NCI-H2227 treated with DMSO at 0.1 percent for 48 hours (cell line): ENCODE results near the gene PLBD2.

Source experiments
- DNase-seq: peaks from one replicate; lab custom pipeline; 2025; lab: John Stamatoyannopoulos, UW

The PLBD2 gene

DNA sequence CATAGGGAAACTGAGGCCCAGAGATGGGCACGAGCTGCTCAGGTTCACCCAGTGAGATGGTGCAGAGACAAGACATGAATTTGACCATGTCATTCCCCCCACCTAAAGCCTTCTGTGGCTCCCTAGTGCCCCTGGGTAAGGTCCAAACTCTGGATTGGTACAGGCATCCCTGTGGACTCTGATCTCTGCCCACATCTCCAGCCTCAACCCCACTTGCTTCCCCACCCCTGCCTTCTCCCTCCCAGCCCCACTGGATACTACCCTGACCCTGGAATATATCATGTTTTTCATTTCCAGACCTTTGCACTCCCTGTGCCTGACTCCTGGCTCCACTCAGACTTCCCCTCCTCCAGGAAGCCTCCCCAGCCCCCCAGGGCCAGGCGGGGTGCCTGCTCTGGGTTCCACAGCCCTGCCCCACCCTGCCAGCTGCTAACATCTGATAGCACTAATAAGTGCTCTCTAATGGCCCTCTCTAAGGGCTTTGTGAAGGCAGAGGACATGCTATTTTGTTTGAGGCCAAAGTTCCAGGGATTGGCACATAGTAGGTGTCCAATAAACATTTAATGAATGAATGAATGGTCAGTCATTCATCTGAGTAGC lies 62.7 kb downstream of the PLBD2 start:
- no peak for DNase-seq

- peak; percentile 48 for DNase-seq
Observed at GRCh38 chr12:113422030-113422885, 63.9 kb downstream of the PLBD2 start, which contains the start of gene SDSL. SDSL (plus strand) TSS chr12:113422380; CDS start chr12:113427983, 5,603 bp downstream.

DNA sequence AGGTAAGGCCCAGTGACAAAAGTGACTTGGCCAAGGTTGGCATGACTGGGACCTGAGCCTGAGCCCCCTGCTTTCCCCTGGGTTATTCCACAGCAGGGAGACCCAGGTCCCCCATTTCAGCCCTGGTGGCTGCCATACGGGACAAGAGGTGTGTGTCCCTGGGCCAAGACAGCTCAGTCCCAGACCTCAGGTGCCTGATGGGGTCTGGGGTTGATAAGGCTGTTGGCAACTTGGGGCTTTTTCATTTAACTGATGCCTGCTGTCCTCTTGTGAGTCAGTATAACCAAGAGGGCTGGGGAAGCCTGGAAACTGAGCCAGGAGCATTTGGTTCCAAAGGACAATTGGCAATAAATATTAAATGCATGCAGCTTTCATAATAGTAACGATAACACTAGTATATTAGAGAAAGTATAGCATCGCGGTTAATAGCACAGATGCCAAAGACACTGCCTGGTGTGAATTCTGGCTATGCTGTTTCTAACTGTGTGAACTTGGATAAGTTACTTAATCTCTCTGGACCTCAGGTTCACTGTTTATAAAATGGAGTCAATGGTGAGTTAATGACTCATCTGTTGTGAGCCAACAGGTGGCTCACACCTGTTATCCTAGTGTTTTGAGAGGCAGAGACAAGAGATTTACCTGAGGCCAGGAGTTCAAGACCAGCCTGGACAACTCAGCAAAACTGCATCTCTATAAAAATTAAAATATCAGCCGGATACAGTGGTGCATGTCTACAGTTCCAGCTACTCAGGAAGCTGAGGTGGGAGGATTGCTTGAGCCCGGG lies 64.7 kb downstream of the PLBD2 start:
- no peak for DNase-seq

- no peak for DNase-seq
Observed at GRCh38 chr12:113424456-113424855, 66.1 kb downstream of the PLBD2 start.

DNA sequence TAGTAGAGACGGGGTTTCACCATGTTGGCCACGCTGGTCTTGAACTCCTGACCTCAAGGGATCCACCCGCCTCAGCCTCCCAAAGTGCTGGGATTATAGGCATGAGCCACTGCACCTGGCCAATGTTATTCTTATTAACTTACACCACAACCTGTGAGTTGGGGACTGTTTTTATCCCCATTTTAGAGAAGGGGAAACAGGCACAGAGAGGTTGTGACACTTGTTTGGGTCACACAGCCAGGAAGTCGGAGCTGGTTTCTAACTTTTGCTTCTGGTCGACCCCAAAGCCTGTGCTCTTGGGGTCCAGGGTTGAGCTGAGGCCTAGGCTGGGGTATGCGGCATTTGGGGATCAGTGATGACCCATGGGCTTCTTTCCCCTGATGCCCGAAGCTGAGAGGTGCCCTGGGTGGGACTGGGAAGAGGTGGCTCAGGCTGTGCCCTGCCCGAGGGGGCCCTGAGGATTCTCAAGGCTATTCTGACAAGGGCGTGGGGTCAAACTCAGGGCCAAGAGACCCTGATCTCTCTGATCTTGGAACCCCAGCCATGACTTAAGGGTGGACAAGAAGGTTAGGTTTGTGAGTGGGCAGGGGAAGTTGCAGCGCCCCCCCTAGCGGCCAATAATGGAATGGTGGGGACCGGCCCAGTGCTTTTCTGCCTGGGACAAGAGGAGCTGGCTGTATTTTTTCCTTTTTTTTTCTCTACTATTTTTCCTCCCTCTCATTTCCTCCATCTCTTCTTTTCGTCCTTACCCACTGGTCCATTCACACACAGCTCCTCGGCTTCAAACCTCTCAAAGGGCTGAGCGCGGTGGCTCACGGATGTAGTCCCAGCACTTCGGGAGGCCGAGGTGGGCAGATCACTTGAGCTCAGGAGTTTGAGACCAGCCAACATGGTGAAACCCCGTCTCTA lies 66.8 kb downstream of the PLBD2 start:
- DNase-seq = peak; percentile 14

DNA sequence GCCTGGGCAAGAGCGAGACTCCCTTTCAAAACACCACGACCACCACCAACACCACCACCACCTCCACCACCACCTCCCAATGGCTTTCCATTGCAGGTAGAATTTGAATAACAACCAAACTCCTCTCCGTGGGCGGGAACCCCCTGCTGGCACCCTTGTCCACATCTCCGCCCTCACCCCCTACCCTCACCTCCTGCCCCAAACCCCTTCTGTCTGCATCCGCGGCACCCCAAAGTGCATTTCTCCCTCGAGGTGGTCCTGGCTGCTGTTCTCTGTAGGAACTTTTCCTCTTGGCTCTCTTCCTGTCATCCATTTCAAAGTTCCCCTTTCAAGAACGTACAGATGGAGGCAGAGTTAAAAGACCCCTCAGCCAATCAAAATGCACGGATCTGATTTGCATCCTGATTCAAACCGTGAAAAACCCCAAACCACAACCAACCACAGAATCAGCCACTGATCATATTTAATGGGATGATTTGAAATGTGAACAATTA lies 67.6 kb downstream of the PLBD2 start:
- DNase-seq = no peak

DNA sequence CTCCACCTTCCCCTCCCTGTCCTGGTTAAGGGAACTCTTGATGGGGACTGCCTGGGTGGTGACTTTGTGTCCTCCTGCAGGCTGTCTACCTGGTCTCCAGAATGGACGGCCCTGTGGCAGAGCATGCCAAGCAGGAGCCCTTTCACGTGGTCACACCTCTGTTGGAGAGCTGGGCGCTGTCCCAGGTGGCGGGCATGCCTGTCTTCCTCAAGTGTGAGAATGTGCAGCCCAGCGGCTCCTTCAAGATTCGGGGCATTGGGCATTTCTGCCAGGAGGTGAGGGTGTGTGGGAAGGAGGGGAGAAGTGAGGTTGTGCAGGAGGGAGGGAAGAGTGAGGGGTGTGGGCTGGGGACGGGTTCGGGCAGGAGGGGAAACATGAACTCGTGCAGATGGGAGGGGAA lies 69.5 kb downstream of the PLBD2 start:
- DNase-seq = no peak

GRCh38 chr12:113428482-113428881 lies 70.1 kb downstream of the PLBD2 start:
- DNase-seq = no peak

DNA sequence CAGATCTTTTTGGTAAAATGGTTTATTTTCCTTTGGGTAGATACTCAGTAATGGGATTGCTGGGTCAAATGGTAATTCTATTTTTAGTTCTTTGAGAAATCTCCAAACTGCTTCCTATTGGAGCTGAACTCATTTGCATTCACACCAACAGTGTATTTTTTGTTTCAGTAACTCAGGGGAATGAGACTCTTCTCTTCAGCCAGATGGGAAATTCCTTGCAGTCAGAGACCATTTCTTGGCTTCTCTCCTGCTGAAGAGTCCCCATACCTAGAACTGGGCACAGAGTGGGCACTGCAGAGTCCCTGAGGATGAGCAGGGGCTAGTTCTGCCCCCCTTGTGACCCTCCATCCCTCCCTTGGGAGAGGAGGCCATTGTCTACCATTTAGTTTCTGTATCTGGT lies 74.6 kb downstream of the PLBD2 start:
- no peak for DNase-seq

GRCh38 chr12:113435367-113435766 lies 77.0 kb downstream of the PLBD2 start:
- no peak for DNase-seq

GRCh38 chr12:113436586-113436985 lies 78.2 kb downstream of the PLBD2 start:
- no peak for DNase-seq

- no peak for DNase-seq
Observed at GRCh38 chr12:113436993-113437728, 78.8 kb downstream of the PLBD2 start.

DNA sequence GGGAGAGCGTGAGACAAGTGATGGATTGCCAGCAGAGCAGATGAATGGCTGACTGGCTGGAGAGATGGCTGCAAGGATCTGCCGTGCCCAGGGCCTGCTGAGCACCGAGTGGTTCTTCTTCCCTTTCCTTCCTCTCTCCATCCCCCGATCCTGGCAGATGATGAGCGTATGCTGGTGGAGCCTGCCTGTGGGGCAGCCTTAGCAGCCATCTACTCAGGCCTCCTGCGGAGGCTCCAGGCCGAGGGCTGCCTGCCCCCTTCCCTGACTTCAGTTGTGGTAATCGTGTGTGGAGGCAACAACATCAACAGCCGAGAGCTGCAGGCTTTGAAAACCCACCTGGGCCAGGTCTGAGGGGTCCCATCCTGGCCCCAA lies 79.3 kb downstream of the PLBD2 start:
- no peak for DNase-seq

- DNase-seq = no peak
Observed at GRCh38 chr12:113438523-113439300, 80.3 kb downstream of the PLBD2 start.

DNA sequence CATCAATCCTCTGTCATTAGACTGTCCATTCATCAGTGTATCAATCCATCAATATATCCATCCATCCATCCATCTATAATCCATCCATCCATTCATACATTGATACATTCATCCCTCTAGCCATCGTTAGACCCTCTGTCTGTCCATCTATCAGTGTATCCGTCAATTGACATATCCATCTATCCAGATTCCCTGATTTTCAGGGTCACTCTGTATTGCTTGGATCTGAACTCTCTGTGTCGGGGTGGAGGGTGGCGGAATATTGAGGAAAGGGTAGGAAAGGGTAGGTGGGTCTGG lies 80.9 kb downstream of the PLBD2 start:
- DNase-seq = no peak

- peak; percentile 38 for DNase-seq
Observed at GRCh38 chr12:113439606-113440030, 81.2 kb downstream of the PLBD2 start.

- no peak for DNase-seq
Observed at GRCh38 chr12:113440336-113440735, 81.9 kb downstream of the PLBD2 start.
